NB4 (cell line): ENCODE data around the gene PNPT1.

Experiments used
- TF ChIP-seq, protein P1 (sequence below): IDR thresholded peaks from one replicate; pipeline ENCODE4 v1.5.1; 2012; ENCODE audit warnings: low read depth, low read length
- TF ChIP-seq, protein P2 (sequence below): IDR thresholded peaks from 2 replicates; pipeline ENCODE4 v1.6.1; 2011; ENCODE audit warnings: low read depth, low read length

DNA sequence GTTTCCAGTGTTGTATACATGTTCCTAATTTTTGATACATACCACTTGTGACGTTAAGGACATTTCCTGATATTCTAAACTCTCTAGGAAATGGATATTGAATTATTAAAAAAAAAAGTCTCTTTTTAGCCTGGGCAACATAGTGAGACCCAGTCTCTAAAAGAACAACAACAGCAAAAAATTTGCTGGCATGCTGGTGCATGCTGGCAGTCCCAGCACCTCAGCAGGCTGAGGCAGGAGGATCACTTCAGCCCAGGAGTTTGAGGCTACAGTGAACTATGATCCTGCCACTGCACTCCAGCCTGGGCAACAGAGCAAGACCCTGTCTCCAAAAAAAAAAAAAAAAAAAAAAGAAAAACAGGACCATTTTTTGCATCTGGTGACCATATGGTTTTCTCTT, 65.7 kb downstream of the PNPT1 start:
- TF ChIP-seq, protein P1, sequence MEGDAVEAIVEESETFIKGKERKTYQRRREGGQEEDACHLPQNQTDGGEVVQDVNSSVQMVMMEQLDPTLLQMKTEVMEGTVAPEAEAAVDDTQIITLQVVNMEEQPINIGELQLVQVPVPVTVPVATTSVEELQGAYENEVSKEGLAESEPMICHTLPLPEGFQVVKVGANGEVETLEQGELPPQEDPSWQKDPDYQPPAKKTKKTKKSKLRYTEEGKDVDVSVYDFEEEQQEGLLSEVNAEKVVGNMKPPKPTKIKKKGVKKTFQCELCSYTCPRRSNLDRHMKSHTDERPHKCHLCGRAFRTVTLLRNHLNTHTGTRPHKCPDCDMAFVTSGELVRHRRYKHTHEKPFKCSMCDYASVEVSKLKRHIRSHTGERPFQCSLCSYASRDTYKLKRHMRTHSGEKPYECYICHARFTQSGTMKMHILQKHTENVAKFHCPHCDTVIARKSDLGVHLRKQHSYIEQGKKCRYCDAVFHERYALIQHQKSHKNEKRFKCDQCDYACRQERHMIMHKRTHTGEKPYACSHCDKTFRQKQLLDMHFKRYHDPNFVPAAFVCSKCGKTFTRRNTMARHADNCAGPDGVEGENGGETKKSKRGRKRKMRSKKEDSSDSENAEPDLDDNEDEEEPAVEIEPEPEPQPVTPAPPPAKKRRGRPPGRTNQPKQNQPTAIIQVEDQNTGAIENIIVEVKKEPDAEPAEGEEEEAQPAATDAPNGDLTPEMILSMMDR: no peak
- TF ChIP-seq, protein P2, sequence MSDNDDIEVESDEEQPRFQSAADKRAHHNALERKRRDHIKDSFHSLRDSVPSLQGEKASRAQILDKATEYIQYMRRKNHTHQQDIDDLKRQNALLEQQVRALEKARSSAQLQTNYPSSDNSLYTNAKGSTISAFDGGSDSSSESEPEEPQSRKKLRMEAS: no peak
